Right hindlimb (tissue), 1 donor: ENCODE measurements around the gene DIPK2B.
A peak's percentile ranks its signal among the peaks of the same experiment; 100 is the strongest.

Experiments used
- DNase-seq: peaks from one replicate; pipeline ENCODE4 v3.0.0-alpha.2; 2018

The DIPK2B gene, protein sequence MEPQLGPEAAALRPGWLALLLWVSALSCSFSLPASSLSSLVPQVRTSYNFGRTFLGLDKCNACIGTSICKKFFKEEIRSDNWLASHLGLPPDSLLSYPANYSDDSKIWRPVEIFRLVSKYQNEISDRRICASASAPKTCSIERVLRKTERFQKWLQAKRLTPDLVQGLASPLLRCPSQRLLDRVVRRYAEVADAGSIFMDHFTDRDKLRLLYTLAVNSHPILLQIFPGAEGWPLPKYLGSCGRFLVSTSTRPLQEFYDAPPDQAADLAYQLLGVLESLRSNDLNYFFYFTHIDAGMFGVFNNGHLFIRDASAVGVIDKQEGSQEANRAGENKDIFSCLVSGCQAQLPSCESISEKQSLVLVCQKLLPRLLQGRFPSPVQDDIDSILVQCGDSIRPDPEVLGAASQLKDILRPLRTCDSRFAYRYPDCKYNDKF

DNA sequence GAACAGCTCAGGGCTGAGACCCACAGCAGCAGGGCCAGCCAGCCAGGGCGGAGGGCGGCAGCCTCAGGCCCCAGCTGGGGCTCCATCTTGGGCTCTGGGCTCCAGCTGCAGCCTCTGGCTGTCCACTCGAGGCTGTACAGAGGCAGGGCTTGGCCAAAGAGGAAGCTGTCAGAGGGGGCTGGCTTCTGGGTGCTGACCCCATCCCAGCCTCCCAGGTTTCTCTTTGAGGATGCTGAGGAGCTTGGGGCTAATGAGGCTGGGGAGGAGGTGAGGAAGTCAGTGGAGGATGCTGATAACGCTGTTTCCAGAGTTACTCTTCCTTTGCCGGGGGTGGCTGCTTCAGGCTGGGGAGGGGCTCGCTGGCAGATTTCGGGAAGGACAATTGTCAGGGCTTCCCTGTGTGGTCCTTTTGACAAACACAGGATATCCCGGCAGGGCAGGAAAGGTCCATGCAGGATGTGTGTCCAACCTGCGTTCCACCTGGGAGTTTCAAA, at the start of gene DIPK2B:
DIPK2B (minus strand) TSS at position 136 of the 494 bp plus-strand sequence; CDS start at position 86, 50 bp downstream.
- peak; percentile 25 for DNase-seq

DNA sequence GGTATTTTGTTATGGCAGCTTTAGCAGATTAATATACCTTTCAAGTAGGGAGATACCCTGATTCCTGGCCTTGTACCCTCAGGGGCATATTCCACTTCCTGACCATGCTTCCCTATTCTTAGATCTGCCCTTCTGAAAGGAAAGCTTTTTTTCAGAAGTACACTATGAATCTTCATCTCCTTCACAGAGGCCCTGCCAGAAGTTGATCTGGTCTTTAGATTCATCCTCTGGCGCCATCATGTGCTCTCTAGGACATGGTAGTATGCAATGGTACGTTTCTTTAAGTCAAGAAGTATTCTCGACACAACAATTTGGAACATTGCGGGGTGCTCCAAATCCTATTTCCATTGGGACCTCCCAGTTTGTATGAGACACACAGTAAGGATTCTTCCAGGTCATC, 39.6 kb upstream of the DIPK2B start:
- no peak for DNase-seq

DNA sequence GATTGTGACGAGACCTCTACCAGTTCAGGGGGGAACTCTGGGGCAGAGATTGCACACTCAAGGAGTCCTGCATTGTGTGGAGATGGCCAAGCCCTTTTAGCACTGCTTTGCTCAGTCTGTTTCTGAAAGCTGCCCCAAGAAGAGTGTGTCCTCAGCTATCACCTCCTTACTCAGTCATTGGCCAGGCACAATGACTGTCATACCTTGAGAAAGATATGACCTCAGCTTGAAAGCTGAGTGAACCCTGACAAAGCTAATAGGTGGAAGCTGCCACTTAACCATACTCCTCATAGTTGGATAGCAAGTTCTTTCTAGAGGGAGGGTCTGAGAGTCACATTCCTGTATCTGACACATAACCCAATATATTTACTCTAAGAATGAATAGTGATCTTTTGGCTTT, 37.8 kb upstream of the DIPK2B start:
- no peak for DNase-seq

DNA sequence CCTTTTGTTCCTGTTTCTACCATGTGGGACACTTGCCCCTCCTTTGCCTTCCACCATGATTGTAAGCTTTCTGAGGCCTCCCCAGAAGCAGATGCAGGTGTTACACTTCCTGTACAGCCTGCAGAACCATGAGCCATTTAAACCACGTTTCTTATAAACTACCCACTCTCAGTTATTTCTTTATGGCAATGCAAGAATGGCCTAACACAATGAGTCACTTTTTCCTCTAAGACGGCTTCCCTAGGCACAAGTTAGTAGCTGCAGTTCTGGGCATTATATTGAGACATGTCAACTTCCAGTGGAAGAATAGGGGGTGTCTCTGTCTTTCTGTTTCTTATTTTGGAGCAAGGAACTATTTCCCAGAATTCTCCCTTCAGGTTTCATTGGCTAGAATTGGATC, 32.9 kb upstream of the DIPK2B start:
- DNase-seq: no peak

DNA sequence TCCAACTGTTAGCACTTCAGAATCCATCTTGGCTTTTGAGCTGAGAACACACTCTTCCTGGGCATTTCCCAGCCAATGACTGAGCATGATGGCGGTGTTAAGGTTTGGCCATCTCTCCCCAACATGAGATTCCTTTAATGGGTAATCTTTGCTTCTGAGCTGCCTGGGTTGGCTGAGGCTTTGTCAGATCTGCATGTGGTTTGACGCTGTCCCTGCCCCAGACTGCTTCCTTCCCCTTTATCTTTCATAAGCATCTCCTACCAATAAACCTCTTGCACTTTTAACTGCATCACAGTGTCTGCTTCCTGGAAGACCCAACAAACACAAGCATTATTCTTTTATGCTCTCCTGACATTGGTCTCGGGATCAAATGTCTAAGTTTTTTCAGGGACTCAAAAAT, 31.5 kb upstream of the DIPK2B start:
- DNase-seq: no peak

DNA sequence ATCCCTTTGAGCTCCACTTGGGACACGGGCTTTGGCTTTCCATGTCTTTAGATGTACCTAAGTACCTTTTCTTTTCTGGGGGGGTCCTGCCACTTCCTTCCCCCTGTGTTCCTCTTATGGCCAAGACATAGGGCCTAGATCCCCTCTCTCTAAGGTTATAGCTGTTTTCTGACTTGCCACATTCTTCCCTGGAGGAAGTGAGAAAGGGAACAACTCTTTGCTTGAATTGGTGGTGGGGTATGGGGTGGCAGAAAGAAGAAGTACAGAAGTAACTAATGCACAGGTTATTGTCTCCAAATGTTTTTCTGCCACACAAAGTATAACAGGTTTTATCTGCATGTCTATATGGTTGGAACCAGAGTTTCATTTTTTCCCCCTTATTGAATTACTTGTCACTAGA, 29.7 kb upstream of the DIPK2B start:
- no peak for DNase-seq

DNA sequence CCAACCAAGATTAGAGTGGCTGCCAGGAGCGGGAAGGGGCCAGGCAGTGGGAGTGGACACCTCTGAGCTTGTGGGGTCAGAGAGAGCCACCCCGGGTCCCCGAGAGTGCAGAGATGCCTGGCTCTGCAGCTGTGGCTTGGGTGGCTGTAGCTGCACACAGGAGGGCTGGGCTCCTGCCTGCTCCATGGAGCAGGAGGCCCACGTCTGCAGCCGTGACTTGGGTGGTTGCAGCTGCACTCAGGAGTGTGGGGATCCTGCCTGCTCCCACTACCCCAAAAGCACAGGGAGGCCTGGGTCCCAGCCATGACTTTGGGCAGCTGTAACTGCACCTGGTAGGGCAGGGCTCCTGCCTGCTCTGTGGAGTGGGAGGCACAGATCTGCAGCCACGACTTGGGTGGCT, 28.7 kb upstream of the DIPK2B start:
- no peak for DNase-seq

DNA sequence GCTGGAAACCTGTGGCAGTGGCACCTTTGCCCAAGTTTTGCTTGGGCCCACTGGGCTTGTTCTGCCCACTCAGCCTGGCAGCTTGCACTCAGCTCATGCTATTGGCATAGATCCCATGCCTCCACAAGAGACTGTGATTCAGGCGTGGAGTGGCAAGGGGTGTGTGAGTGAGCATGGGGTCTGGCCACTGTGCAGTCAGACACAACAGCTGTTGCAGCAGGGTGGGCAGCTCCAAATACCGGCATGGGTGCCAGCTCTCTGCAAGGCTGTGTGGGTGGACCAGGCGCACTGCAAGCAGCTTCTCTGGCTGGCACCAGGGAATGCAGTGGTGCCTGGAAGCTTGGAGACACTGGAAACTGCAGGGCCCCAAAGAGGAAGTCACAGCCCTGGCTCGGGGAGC, 27.4 kb upstream of the DIPK2B start:
- no peak for DNase-seq

DNA sequence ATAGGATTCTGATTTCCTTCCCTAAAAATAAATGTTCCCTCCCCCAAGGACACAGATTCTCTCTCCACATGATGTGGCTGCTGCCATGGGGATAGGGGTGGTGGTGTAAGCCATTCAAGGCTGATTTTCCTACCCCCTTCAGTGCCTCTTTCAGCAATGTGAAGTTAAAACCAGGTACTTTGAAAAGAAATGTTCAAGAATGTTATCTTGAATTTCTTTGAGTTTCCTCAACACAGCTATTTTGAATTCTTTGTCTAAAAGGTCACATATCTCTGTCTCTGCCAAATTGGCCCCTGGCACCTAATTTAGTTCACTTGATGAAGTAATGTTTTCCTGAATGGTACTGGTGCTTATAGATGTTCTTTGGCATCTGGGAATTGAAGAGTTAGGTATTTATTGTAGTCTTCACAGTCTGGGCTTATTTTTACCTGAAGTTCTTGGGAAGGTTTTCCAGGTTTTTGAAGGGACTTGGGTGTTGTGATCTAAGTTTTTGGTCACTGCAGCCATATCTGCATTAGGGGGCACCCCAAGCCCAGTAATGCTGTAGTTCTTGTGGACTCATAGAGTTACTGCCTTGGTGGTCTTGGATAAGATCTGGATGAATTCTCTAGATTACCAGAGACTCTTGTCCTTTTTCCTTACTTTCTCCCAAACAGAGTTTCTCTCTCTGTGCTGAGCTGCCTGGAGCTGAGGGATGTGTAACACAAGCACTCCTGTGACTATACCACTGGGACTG, 7.6 kb upstream of the DIPK2B start:
- no peak for DNase-seq

DNA sequence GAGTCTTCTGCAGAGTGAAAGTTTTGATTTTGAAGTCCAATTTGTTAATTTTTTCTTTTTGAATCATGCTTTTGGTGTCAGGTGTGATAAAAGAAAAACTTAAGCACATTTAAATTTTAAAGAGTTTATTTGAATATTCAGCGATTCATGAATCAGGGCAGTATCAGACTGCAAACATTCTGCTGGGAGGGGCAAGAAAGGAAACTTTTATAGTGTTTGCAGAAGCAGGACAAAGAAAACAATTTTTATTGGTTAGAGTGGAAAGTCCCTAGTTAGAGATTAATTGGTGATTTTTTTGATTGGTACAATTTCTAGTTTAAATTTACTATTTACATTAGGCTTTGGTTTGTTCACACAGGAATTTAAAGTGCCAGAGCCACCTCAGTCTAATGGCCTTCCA, 1.5 kb upstream of the DIPK2B start:
- DNase-seq: no peak

DNA sequence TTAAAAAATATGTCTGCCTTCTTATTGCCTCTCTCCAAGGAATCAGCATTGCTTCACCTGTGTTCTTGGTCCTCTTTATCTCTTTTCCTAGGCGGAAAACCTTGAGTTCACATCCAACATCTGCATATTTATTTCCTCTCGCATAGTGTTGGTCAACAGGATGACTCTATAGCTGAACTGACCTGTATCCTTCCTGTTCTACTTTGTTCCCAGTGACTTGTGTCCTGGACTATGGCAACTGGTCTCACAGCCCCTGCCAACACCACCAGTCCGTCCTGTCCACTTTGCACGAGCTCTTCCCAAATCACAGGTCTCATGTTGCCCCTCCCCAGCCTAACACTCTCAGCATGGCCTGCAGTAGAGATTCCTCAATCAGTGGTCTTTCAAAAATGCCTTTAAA, 2.0 kb downstream of the DIPK2B start:
- DNase-seq: no peak

DNA sequence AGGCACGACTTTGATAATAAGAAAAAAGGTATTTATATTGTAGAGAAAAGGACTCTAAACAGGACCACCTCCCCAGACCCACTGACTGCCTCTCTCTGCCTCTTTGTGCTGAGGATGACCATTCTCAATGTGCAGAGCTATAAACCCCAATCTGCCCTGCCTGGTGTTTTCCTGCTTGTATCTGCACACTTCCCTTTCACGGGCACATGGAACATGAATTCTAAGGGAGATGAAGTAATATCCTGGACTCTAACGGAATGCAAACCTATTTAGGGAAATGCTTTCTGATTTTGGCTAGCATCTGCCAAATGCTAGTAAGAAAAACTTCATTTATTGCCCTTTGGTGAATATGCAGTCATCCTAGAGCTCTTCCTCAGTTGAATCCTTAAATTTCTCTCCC, 2.4 kb downstream of the DIPK2B start:
- DNase-seq: no peak

DNA sequence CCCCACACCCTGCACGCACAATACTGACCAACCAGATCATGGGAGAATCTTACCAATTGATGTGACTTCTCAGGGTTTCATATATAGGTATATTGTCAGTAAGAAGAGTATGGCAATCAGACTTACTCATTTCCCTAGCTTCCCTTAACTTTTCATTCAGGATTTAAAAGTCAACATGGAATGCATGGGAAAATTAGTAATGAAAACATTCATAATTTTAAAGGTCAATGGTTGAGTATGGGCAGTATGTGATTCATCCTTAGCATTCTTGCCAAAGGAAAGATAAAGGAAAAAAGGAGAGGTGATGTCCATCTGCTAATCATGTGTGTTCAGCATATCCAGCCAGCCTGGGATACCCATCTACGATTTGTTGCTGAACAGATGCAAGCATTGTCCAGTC, 4.0 kb downstream of the DIPK2B start:
- no peak for DNase-seq

DNA sequence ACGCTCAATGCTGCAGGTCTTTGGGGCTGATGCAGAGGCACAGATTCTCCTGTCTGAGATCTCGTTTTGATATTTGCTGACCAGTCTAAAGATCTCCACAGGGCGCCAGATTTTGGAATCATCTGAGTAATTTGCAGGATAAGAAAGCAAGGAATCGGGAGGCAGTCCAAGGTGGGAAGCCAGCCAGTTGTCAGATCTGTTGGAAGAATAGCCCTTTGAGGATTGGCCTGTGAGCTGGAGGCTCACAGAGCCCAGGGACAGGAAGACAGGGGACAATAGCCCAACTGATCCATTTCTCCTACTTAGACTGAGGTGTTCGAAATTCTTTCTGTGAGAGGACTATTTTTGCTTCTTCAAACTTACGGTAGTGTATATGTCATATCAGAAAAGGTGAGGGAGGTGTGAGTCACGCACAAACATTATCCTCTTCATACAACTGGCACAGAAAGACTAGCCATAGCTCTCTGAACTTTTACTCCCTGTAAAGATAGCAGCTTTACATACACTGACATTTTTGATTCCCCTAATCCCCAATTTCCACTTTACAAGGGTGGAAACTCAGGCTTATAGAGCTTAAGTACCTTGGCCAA, 8.8 kb downstream of the DIPK2B start:
- DNase-seq: no peak

DNA sequence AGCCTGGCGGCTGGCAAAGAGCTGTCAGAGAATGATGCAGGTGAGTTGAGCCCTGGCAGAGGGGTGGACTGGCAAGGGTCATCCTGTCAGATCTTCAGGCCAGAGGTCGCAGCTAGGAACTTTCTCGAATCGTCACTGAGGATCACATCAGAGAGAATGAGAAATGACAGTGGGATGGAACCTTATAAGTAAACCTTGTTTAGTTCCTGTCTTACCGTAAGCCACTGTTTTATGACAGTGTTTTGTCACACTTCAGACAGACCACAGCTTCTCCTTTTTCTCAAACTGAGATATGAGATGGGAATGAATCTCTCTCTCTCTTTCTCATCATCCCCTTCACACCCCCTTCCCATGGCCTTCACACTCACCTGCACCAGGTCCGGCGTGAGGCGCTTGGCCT, 9.3 kb downstream of the DIPK2B start:
- DNase-seq: no peak

DNA sequence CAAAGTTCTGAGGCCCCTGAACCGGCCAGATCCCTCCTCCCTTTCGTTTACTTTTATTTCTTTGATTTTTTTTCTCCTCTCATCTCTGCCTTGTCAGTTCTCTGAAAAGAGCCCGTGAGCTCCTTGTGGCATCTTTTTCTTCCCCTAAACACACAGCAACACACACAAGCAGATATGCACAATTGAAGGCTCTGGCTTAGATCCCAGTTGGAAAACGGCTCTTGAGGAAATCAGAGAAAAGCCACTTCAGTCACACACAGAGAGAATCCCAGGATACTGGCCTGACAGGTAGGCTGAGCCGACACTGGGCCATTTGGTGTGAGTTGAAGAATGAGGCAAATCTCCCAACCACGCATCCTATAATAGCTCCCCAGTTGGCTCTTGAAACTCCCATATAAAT, 12.9 kb downstream of the DIPK2B start:
- DNase-seq: no peak

DNA sequence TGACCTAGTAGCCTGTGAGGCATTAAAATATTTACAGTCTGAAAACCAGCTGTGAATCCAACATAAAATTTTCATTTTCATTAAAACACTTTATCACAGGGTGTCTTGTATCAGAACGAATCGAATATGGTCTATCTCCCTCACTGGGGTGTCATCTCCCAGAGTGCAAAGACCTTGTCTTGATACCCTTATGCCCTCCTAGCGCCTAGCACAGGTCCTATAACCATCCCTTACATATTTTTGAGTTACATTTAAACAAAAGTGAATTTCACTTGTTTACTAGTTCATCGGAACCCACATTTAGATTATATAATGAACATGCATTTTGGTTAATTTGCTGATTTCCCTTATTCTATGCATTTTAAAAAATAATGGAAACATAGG, 14.0 kb downstream of the DIPK2B start:
- no peak for DNase-seq

DNA sequence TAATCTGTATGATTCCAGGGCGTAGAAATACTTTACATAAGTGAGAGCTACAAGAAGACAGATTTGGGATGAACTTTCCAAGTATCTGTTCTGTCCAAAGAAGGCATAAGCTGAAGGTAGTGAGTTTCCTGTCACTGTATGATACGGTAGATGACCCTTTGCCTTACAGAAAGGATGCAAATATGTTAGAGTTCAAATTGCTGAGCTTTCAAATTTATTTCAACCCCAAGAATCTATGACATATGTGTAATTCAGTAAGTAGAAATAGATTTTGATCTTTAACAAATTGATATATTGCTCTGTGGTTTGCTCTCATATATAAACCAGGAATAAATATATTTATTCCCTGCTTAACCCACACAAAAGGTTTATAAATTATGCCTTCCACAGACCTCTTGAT, 16.5 kb downstream of the DIPK2B start:
- DNase-seq: no peak

DNA sequence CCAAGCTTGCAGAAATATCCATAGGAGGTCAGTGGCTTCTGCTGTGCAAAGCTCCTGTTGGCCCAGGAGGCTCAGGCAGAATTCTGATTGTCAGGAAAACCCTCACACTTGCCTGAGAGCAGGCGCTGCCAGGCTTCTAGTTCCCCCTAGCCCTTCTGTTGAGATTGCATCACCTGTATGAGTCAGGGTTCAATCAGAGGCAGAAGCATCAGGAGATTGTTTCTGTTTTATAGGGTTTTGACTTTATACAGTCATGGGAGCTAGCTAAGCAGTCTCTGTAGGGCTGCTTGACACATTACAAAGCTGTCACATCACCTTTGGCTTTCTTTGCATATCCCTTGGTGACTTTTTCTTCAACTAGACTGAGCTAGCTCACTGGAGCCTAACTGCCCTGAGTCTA, 27.8 kb downstream of the DIPK2B start:
- DNase-seq: no peak

DNA sequence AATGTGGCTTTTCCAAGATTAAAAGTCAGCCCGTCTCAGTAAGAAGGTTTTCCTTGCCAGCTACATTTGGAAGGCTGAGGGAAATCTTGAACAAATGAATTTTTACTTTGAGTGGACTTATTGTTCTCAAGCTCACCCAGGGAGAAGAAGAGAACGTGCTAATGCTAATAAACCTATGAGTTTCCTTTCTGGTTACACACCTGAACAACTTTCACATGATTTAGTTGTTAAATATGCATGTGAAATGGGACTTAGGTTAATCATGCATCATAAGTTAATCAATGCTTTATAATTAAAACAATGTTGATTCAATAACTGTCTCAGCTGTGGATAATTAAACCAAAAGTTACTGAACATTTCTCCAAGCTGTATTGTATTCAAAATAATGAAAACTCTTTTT, 33.9 kb downstream of the DIPK2B start:
- DNase-seq: no peak

DNA sequence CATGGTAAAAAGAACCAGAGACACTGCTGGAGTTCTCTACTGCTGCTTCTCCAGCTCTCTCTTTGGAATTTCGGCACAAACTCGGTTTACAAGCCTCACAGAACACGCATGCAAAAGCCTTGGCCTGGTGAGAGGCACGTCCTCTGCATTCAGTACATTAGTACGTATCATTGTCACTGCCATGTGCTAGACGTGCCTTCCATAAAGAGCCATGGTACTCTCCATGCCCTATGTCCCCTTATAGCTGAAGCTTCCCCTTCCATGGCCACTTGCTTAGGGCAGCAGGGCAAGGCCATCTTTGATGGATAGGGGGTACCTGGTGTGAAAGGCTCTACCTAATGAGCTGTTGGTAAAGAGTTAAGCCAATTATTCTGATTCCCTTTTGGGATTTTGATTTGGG, 35.0 kb downstream of the DIPK2B start:
- DNase-seq: no peak

DNA sequence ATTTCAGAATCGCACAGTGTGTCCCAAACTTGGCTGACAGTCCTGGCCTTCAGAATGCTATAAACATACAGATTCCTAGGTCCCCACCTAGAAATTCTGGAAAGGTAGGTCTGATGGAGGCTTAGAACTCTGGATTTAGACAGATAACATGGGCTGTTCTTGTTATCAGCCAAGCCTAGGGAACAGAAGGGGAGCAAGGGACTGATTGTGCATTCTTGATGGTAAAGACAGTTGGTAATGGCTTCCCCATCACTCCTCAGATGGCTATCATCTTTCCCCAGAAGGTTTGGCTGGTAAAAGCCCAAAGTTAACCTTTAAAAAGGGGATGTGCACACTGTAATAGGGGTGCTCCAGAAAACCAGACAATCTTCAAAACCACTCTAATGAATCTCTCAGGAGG, 35.7 kb downstream of the DIPK2B start:
- DNase-seq: no peak

DNA sequence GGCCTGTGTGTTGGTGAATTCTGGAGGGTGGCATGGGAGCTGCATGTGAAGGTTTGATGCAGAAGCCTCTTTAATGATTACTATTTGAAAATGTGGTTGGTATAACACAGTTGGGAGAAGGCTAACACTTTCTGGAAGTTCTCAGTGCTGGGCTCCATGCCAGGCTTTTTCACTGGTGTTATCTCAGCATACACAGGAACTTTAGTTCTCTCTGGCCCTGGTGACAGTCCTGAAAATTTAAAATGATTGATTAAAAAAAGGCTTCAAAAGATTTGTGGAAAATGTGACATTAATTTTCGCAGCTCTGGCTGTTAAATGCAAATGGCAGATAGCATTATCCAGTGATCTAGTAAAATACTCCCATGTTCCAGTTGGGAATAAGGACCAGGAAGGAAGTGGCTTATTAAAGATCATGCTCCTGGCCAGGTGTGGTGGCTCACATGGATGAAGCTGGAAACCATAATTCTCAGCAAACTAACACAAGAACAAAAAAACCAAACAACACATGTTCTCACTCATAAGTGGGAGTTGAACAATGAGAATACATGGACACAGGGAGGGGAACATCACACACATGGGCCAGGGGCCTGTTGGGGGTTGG, 36.6 kb downstream of the DIPK2B start:
- no peak for DNase-seq

DNA sequence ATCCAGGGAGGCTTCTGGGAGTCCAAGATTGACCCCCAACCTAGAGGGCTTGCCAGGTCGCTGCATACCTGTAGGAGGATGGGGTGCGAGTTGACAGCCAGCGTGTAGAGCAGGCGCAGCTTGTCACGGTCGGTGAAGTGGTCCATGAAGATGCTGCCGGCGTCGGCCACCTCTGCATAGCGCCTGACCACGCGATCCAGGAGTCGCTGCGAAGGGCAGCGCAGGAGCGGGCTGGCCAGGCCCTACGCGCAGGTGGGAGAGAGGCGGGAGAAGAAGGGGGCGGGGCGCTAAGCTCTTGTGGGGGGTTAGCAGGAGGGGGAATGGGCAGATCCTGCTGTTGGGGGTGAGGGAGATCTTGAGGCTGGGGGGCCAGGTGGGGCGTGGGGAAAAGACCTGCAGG, 43.0 kb downstream of the DIPK2B start:
- DNase-seq: no peak
